Activated CD8-positive, alpha-beta memory T cell treated with anti-CD3 and anti-CD28 coated beads, Interleukin-2, amount 10 ng/mL, durations not matched to agents 7 days and 5 days (primary cell): ENCODE results near the gene TUBA4A. TPM values are rescaled to one million over a fixed set of nuclear protein-coding genes. Genes with fewer than 3 reads are reported as not detected.
A peak's percentile ranks its signal among the peaks of the same experiment; 100 is the strongest.
"Not testable (repeated sequence)": the region's sequence is repeated elsewhere in the genome, so short reads cannot be mapped to it uniquely, and the experiment has no call there.

Source experiments
- ATAC-seq: fragments of 150-1000 bp; cut with Tn5 transposase; one replicate; pipeline ENCODE4 v1.10.0; 2021; ENCODE audit warnings: moderate library complexity
- CTCF ChIA-PET: fragments of 350-600 bp; sonication (Branson Sonifier 250); formaldehyde crosslinking; loops from one replicate; lab custom pipeline; 2021; ENCODE audit warnings: antibody characterized with exemption; lab: Charles Lee
- DNase-seq: peaks from one replicate; pipeline ENCODE4 v3.0.0-alpha.2; 2020
- H3K27ac Mint-ChIP-seq: one replicate; pipeline ENCODE4 v1.8.0; 2021; ENCODE audit warnings: mild to moderate bottlenecking, mixed read lengths
- H3K27me3 Mint-ChIP-seq: one replicate; pipeline ENCODE4 v1.8.0; 2021; ENCODE audit warnings: mixed read lengths
- H3K36me3 Mint-ChIP-seq: one replicate; pipeline ENCODE4 v1.8.0; 2021; ENCODE audit warnings: mild to moderate bottlenecking, mixed read lengths
- H3K4me1 Mint-ChIP-seq: one replicate; pipeline ENCODE4 v1.8.0; 2021; ENCODE audit warnings: mixed read lengths
- H3K4me3 Mint-ChIP-seq: one replicate; pipeline ENCODE4 v1.8.0; 2021; ENCODE audit warnings: mild to moderate bottlenecking, moderate library complexity, mixed read lengths
- H3K9me3 Mint-ChIP-seq: one replicate; pipeline ENCODE4 v1.8.0; 2022; ENCODE audit warnings: low read depth, mixed read lengths
- total RNA-seq, 2 experiments: library from RNA; stranded (reverse); gene quantifications; one replicate each; pipeline ENCODE4 v1.2.3, GENCODE V29; 2021

TUBA4A gene
- total RNA-seq, 2 experiments from 2014 or later = 244 to 337 TPM

- no peak for ATAC-seq
- Mint-ChIP-seq H3K4me1 (peaks cover 58% of the 10 kb centered on the region), H3K27me3 (no peaks in the 10 kb centered on the region), H3K27ac (peak overlapping the region; percentile 93), H3K4me3 (peak overlapping the region; percentile 81), H3K9me3 (peaks cover under 1% of the 10 kb centered on the region), H3K36me3 (peaks cover 27% of the 10 kb centered on the region)
- CTCF ChIA-PET = interaction anchor here (1.2 to 6.9 kb wide), 7 partner anchors 29 to 86 kb away, joined by 3 to 65 read pairs (median 16); partner anchors contain the start of genes CNPPD1, DNAJB2 and SLC23A3
- no peak for DNase-seq
These were observed 44.2 kb downstream of the TUBA4A start for GRCh38 chr2:219209236-219210195.

GRCh38 chr2:219207884-219208740, 45.6 kb downstream of the TUBA4A start:
- CTCF ChIA-PET = interaction anchor here (1.0 to 6.9 kb wide), 8 partner anchors 27 to 87 kb away, joined by 3 to 65 read pairs (median 14); partner anchors contain the start of genes CNPPD1, DNAJB2 and SLC23A3
- DNase-seq (no peak), ATAC-seq (no peak)
- Mint-ChIP-seq H3K36me3 (peaks cover 27% of the 10 kb centered on the region), H3K4me3 (peak overlapping the region; percentile 81), H3K4me1 (peaks cover 56% of the 10 kb centered on the region), H3K9me3 (peaks cover 5% of the 10 kb centered on the region), H3K27ac (peak overlapping the region; percentile 93), H3K27me3 (no peaks in the 10 kb centered on the region)

- H3K27ac Mint-ChIP-seq = peak overlapping the region; percentile 93
- peaks cover 56% of the 10 kb centered on the region for H3K4me1 Mint-ChIP-seq
- ATAC-seq (no peak), DNase-seq (no peak)
- CTCF ChIA-PET = interaction anchor here (0.6 to 6.9 kb wide), 17 partner anchors 9 to 88 kb away, joined by 3 to 65 read pairs (median 7); partner anchors contain the start of genes ABCB6, CNPPD1, DNAJB2 and NHEJ1
- peak overlapping the region; percentile 81 for H3K4me3 Mint-ChIP-seq
- H3K36me3 Mint-ChIP-seq = peaks cover 28% of the 10 kb centered on the region
- no peaks in the 10 kb centered on the region for H3K27me3 Mint-ChIP-seq
- peaks cover 5% of the 10 kb centered on the region for H3K9me3 Mint-ChIP-seq
These were observed 46.4 kb downstream of the TUBA4A start for GRCh38 chr2:219207134-219207883.

- Mint-ChIP-seq H3K27me3 (no peaks in the 10 kb centered on the region), H3K27ac (peak within 1 kb of the TSS; percentile 93), H3K4me1 (peaks cover 53% of the 10 kb centered on the region), H3K4me3 (peak within 1 kb of the TSS; percentile 81), H3K36me3 (peaks cover 26% of the 10 kb centered on the region), H3K9me3 (peaks cover 5% of the 10 kb centered on the region)
- peak; percentile 96 for DNase-seq
- peak; percentile 95 for ATAC-seq
- CTCF ChIA-PET = interaction anchor here (0.6 to 6.9 kb wide), 15 partner anchors 10 to 89 kb away, joined by 3 to 65 read pairs (median 6); partner anchors contain the start of genes ABCB6, CNPPD1, DNAJB2 and NHEJ1
These were observed 47.2 kb downstream of the TUBA4A start, which contains the start of gene ZFAND2B for GRCh38 chr2:219206328-219207133. Gene ZFAND2B (plus strand): TSS chr2:219206782. CDS start chr2:219206988, 206 bp downstream.

- no peaks in the 10 kb centered on the region for H3K27me3 Mint-ChIP-seq
- H3K4me1 Mint-ChIP-seq = peaks cover 49% of the 10 kb centered on the region
- H3K9me3 Mint-ChIP-seq = peaks cover 6% of the 10 kb centered on the region
- peaks cover 25% of the 10 kb centered on the region for H3K36me3 Mint-ChIP-seq
- ATAC-seq (no peak), DNase-seq (no peak)
- CTCF ChIA-PET = interaction anchor here (0.6 to 6.9 kb wide), 14 partner anchors 11 to 89 kb away, joined by 3 to 65 read pairs (median 6); partner anchors contain the start of genes ABCB6, CNPPD1, DNAJB2 and NHEJ1
- peak overlapping the region; percentile 93 for H3K27ac Mint-ChIP-seq
- H3K4me3 Mint-ChIP-seq = peak overlapping the region; percentile 81
These were observed 47.8 kb downstream of the TUBA4A start for GRCh38 chr2:219205981-219206327.

- Mint-ChIP-seq H3K27me3 (no peaks in the 10 kb centered on the region), H3K4me1 (peaks cover 47% of the 10 kb centered on the region), H3K9me3 (peaks cover 8% of the 10 kb centered on the region), H3K4me3 (no peak overlapping the region), H3K27ac (no peak overlapping the region), H3K36me3 (peaks cover 23% of the 10 kb centered on the region)
- no peak for ATAC-seq
- DNase-seq = no peak
- CTCF ChIA-PET = interaction anchor here (2.2 to 6.9 kb wide), 2 partner anchors 16 to 33 kb away, joined by 9 to 65 read pairs; partner anchors contain the start of gene SLC23A3
These were observed 48.6 kb downstream of the TUBA4A start for GRCh38 chr2:219205165-219205538.

- H3K27me3 Mint-ChIP-seq = no peaks in the 10 kb centered on the region
- CTCF ChIA-PET = interaction anchor here (0.7 to 6.9 kb wide), 2 partner anchors 28 to 33 kb away, joined by 3 to 65 read pairs; partner anchors contain the start of genes CNPPD1 and SLC23A3
- H3K4me3 Mint-ChIP-seq = no peak overlapping the region
- no peak overlapping the region for H3K27ac Mint-ChIP-seq
- H3K36me3 Mint-ChIP-seq = peaks cover 22% of the 10 kb centered on the region
- peaks cover 45% of the 10 kb centered on the region for H3K4me1 Mint-ChIP-seq
- H3K9me3 Mint-ChIP-seq = peaks cover 8% of the 10 kb centered on the region
- DNase-seq (no peak), ATAC-seq (no peak)
These were observed 49.1 kb downstream of the TUBA4A start for GRCh38 chr2:219204425-219205164.

- H3K4me3 Mint-ChIP-seq = not testable (repeated sequence)
- CTCF ChIA-PET = interaction anchor here (1.1 to 2.5 kb wide), 6 partner anchors 9 to 94 kb away, joined by 3 to 14 read pairs (median 6); no protein-coding TSS in a partner anchor
These were observed 52.4 kb downstream of the TUBA4A start for GRCh38 chr2:219201331-219201730.

GRCh38 chr2:219200502-219201326, 53.0 kb downstream of the TUBA4A start:
- H3K36me3 Mint-ChIP-seq, ATAC-seq: not testable (repeated sequence)
- CTCF ChIA-PET = interaction anchor here (1.1 to 2.5 kb wide), 7 partner anchors 9 to 94 kb away, joined by 3 to 14 read pairs (median 4); no protein-coding TSS in a partner anchor

More at GRCh38 chr2:219201331-219201730, 52.4 kb downstream of the TUBA4A start:
- H3K27me3 Mint-ChIP-seq, H3K36me3 Mint-ChIP-seq, H3K27ac Mint-ChIP-seq, DNase-seq, H3K9me3 Mint-ChIP-seq, ATAC-seq: not testable (repeated sequence)
- H3K4me1 Mint-ChIP-seq = peaks cover 24% of the 10 kb centered on the region

More at GRCh38 chr2:219200502-219201326, 53.0 kb downstream of the TUBA4A start:
- peak overlapping the region; percentile 69 for H3K4me3 Mint-ChIP-seq
- H3K9me3 Mint-ChIP-seq, H3K27me3 Mint-ChIP-seq: not testable (repeated sequence)
- peak; percentile 72 for DNase-seq
- peak overlapping the region; percentile 88 for H3K27ac Mint-ChIP-seq
- H3K4me1 Mint-ChIP-seq = peaks cover 18% of the 10 kb centered on the region
